HG02840 (cell line): ENCODE results near the gene RHEX.

Experiments used
- ATAC-seq: cut with Tn5 transposase; IDR thresholded peaks from one replicate; pipeline ENCODE4 v1.9.1; 2021; ENCODE audit warnings: mild to moderate bottlenecking, moderate library complexity, moderate number of reproducible peaks; ENCODE audit not compliant: unreplicated experiment, low FRiP score

RHEX gene

GRCh38 chr1:206112600-206113301, 59.8 kb downstream of the RHEX start:
- ATAC-seq, result no peak

- no peak for ATAC-seq
Observed at GRCh38 chr1:206114692-206115640, 62.0 kb downstream of the RHEX start.

- ATAC-seq, result no peak
Observed at GRCh38 chr1:206115791-206116190, 62.8 kb downstream of the RHEX start.

- ATAC-seq, result no peak
Observed at GRCh38 chr1:206116191-206116872, 63.4 kb downstream of the RHEX start.

- no peak for ATAC-seq
Observed at GRCh38 chr1:206116873-206117150, 63.8 kb downstream of the RHEX start.

GRCh38 chr1:206117151-206117948, 64.4 kb downstream of the RHEX start, which contains the start of gene AVPR1B:
Gene AVPR1B (minus strand): TSS chr1:206117388. CDS start chr1:206116890, 498 bp downstream.
- ATAC-seq, result no peak

GRCh38 chr1:206120406-206120805, 67.4 kb downstream of the RHEX start:
- no peak for ATAC-seq

GRCh38 chr1:206121269-206121668, 68.3 kb downstream of the RHEX start:
- no peak for ATAC-seq

GRCh38 chr1:206122686-206123085, 69.7 kb downstream of the RHEX start:
- ATAC-seq, result no peak

GRCh38 chr1:206125346-206125745, 72.4 kb downstream of the RHEX start:
- no peak for ATAC-seq

GRCh38 chr1:206127336-206127735, 74.4 kb downstream of the RHEX start:
- no peak for ATAC-seq

- ATAC-seq, result no peak
Observed at GRCh38 chr1:206128196-206128595, 75.2 kb downstream of the RHEX start.

GRCh38 chr1:206131037-206131436, 78.1 kb downstream of the RHEX start:
- no peak for ATAC-seq

- ATAC-seq, result no peak
Observed at GRCh38 chr1:206133751-206134415, 80.9 kb downstream of the RHEX start.

- no peak for ATAC-seq
Observed at GRCh38 chr1:206135248-206135647, 82.3 kb downstream of the RHEX start.

GRCh38 chr1:206136241-206136640, 83.3 kb downstream of the RHEX start:
- no peak for ATAC-seq

GRCh38 chr1:206142011-206142410, 89.0 kb downstream of the RHEX start:
- ATAC-seq, result no peak

GRCh38 chr1:206142770-206143169, 89.8 kb downstream of the RHEX start:
- ATAC-seq, result no peak

- no peak for ATAC-seq
Observed at GRCh38 chr1:206143537-206144172, 90.7 kb downstream of the RHEX start.
